Smooth muscle cell (in vitro differentiated cells): ENCODE results near the gene SLC1A7. TPM values are rescaled to one million over a fixed set of nuclear protein-coding genes. Genes with fewer than 3 reads are reported as not detected.

Experiments used
- DNase-seq: peaks from one replicate; lab custom pipeline; 2025; ENCODE audit not compliant: unreplicated experiment; lab: John Stamatoyannopoulos, UW
- H2AFZ ChIP-seq: fragments of 200-600 bp; sonication (generic); 2 replicates; pipeline ENCODE4 v1.6.0; 2016; ENCODE audit warnings: antibody characterized with exemption, low read depth, mild to moderate bottlenecking
- H3F3A ChIP-seq: fragments of 200-600 bp; sonication (generic); 2 replicates; pipeline ENCODE4 v1.6.0; 2017; ENCODE audit warnings: antibody characterized with exemption, low read depth
- H3K27ac ChIP-seq: fragments of 200-600 bp; sonication (generic); 2 replicates; pipeline ENCODE4 v1.5.1; 2016; ENCODE audit warnings: low read depth, mild to moderate bottlenecking
- H3K27me3 ChIP-seq: fragments of 200-600 bp; sonication (generic); 2 replicates; pipeline ENCODE4 v1.6.1; 2016; ENCODE audit warnings: low read depth, mild to moderate bottlenecking
- H3K36me3 ChIP-seq: fragments of 200-600 bp; sonication (generic); 2 replicates; pipeline ENCODE4 v1.5.1; 2016; ENCODE audit warnings: low read depth
- H3K4me1 ChIP-seq: fragments of 200-600 bp; sonication (generic); 2 replicates; pipeline ENCODE4 v1.5.1; 2016; ENCODE audit warnings: low read depth
- H3K4me2 ChIP-seq: fragments of 200-600 bp; sonication (generic); 2 replicates; pipeline ENCODE4 v1.6.0; 2016; ENCODE audit warnings: mild to moderate bottlenecking
- H3K4me3 ChIP-seq: fragments of 200-600 bp; sonication (generic); 2 replicates; pipeline ENCODE4 v1.5.1; 2016; ENCODE audit warnings: mild to moderate bottlenecking
- H3K79me2 ChIP-seq: fragments of 200-600 bp; sonication (generic); 2 replicates; pipeline ENCODE4 v1.6.0; 2016; ENCODE audit warnings: low read depth, mild to moderate bottlenecking
- H3K9ac ChIP-seq: fragments of 200-600 bp; sonication (generic); 2 replicates; pipeline ENCODE4 v1.6.0; 2016; ENCODE audit warnings: low read depth
- H3K9me3 ChIP-seq: fragments of 200-600 bp; sonication (generic); replicated peaks from 2 replicates; pipeline ENCODE4 v1.5.1; 2016; ENCODE audit warnings: low read depth
- H4K20me1 ChIP-seq: fragments of 200-600 bp; sonication (generic); 2 replicates; pipeline ENCODE4 v1.6.0; 2016; ENCODE audit warnings: low read depth
- WGBS: methylation state at CpG from one replicate; pipeline ENCODE4 v1.1.7; 2016; ENCODE audit warnings: low lambda C conversion rate; 5-methylcytosine and 5-hydroxymethylcytosine counted together
- polyA plus RNA-seq: library from polyadenylated mRNA; unstranded; fragments of >200 nt; fragmentation: Nextera tagmentation; extraction: Ambion mirVana; gene quantifications from 2 replicates; pipeline ENCODE4 v1.2.1, GENCODE V29; 2016
- total RNA-seq: library from RNA; depleted of rRNA; stranded (reverse); fragments of >200 nt; gene quantifications from 2 replicates; pipeline ENCODE4 v1.2.3, GENCODE V29; 2014
- TF ChIP-seq, protein P1 (sequence below): fragments of 200-600 bp; sonication (generic); IDR thresholded peaks from 2 replicates; pipeline ENCODE4 v1.5.1; 2017; ENCODE audit warnings: borderline replicate concordance, mild to moderate bottlenecking, antibody characterized with exemption; ENCODE audit not compliant: insufficient read depth, poor library complexity, severe bottlenecking

The SLC1A7 gene
- total and polyA plus RNA-seq, 2 experiments from 2014 or later: 0.05 TPM; not detected in 1

DNA sequence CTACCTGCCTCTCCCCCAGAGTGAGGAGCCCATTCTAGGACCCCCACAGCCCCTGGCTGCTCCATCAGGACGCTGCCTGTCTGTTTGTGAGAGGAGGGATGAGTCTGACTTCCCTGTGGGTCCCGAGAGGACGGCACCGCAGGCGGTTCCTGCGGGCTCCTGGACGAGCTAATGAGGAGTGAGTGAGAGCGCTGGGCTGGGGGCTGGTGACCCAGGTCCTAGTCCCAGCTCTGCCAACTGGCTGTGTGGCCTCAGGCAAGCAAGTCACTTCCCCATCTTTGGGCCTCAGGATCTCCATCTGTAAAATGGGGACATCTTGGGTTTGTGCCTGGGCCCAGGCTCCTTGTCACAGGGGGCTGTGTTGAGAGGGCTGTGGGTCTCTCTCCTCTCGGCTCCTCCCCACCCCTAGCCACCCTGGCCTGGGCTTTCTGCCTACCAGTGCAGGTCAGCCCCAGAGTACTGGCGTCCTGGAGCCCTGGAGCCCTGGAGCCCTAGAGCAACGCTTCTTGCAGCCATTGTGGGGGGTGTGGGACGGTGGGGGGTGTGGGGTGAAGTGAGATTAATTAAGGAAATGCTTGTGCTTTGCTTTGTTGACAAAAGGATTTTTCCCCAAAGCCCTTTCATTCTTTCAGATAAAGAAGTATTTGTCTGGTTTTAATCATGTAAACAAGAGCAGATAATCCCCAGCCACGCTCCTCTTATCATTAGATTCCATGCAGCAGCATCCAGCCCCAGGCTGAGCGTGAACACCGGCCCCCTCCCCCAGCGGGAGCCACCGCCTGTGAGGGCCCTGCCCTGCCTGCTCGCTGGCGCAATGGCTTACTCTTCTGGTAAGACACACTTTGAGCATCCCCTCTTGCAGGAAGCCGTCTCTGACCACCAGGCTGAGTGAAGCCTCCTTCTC is 26.8 kb downstream of the SLC1A7 start:
- Histone ChIP-seq H3K79me2 (no peaks in the 10 kb centered on the region), H3K27ac (no peak overlapping the region), H3F3A (no peaks in the 10 kb centered on the region), H3K4me1 (peaks cover 10% of the 10 kb centered on the region), H3K9me3 (peaks cover 4% of the 10 kb centered on the region), H3K4me2 (no peak overlapping the region), H4K20me1 (no peaks in the 10 kb centered on the region), H3K4me3 (no peak overlapping the region), H3K27me3 (peaks cover 21% of the 10 kb centered on the region), H2AFZ (no peak overlapping the region), H3K9ac (no peak overlapping the region), H3K36me3 (no peaks in the 10 kb centered on the region)
- WGBS: 27% methylated on average over 20 of the region's 20 CpGs
- TF ChIP-seq, protein P1, sequence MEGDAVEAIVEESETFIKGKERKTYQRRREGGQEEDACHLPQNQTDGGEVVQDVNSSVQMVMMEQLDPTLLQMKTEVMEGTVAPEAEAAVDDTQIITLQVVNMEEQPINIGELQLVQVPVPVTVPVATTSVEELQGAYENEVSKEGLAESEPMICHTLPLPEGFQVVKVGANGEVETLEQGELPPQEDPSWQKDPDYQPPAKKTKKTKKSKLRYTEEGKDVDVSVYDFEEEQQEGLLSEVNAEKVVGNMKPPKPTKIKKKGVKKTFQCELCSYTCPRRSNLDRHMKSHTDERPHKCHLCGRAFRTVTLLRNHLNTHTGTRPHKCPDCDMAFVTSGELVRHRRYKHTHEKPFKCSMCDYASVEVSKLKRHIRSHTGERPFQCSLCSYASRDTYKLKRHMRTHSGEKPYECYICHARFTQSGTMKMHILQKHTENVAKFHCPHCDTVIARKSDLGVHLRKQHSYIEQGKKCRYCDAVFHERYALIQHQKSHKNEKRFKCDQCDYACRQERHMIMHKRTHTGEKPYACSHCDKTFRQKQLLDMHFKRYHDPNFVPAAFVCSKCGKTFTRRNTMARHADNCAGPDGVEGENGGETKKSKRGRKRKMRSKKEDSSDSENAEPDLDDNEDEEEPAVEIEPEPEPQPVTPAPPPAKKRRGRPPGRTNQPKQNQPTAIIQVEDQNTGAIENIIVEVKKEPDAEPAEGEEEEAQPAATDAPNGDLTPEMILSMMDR: no peak
- peak; percentile 17 for DNase-seq

- H3K79me2 ChIP-seq: no peaks in the 10 kb centered on the region
- no peaks in the 10 kb centered on the region for H3K36me3 ChIP-seq
- DNase-seq: no peak
- H3K27ac ChIP-seq: no peak overlapping the region
- H3K4me2 ChIP-seq: no peak overlapping the region
- H2AFZ ChIP-seq: no peak overlapping the region
- no peak overlapping the region for H3K9ac ChIP-seq
- TF ChIP-seq, protein P1: no peak
- H4K20me1 ChIP-seq: no peaks in the 10 kb centered on the region
- WGBS: 95% methylated on average over 22 of the region's 24 CpGs
- H3K4me3 ChIP-seq: no peak overlapping the region
- peaks cover 4% of the 10 kb centered on the region for H3K9me3 ChIP-seq
- H3K4me1 ChIP-seq: peaks cover 12% of the 10 kb centered on the region
- peaks cover 21% of the 10 kb centered on the region for H3K27me3 ChIP-seq
- no peaks in the 10 kb centered on the region for H3F3A ChIP-seq
Observed at GRCh38 chr1:53114581-53115400, 27.6 kb downstream of the SLC1A7 start.

GRCh38 chr1:53114090-53114489 is 28.3 kb downstream of the SLC1A7 start:
- no peaks in the 10 kb centered on the region for H3K79me2 ChIP-seq
- H2AFZ ChIP-seq: no peak overlapping the region
- 97% methylated on average over 6 of the region's 6 CpGs for WGBS
- no peak overlapping the region for H3K9ac ChIP-seq
- peaks cover 16% of the 10 kb centered on the region for H3K4me1 ChIP-seq
- no peak overlapping the region for H3K4me2 ChIP-seq
- H3K36me3 ChIP-seq: no peaks in the 10 kb centered on the region
- DNase-seq: no peak
- no peaks in the 10 kb centered on the region for H4K20me1 ChIP-seq
- TF ChIP-seq, protein P1: no peak
- no peak overlapping the region for H3K4me3 ChIP-seq
- H3K27ac ChIP-seq: no peak overlapping the region
- no peaks in the 10 kb centered on the region for H3F3A ChIP-seq
- H3K27me3 ChIP-seq: peaks cover 21% of the 10 kb centered on the region
- peaks cover 4% of the 10 kb centered on the region for H3K9me3 ChIP-seq
